SJCRH30 (cell line): Measurements from ENCODE around the gene SLC7A4. TPM values are rescaled to one million over a fixed set of nuclear protein-coding genes. Genes with fewer than 3 reads are reported as not detected.
"Not testable (repeated sequence)": the region's sequence is repeated elsewhere in the genome, so short reads cannot be mapped to it uniquely, and the experiment has no call there.

Experiments
- DNase-seq, 2 experiments: peaks; one replicate each; pipeline ENCODE4 v3.0.0-alpha.2; 2015 to 2020
- H3K27ac ChIP-seq: fragments of 250-450 bp; sonication (Bioruptor Pico); 2 replicates; pipeline ENCODE4 v1.5.1; 2020; ENCODE audit warnings: mild to moderate bottlenecking, moderate library complexity
- H3K27me3 ChIP-seq: fragments of 250-450 bp; sonication (Bioruptor Pico); 2 replicates; pipeline ENCODE4 v1.5.1; 2020; ENCODE audit warnings: mild to moderate bottlenecking, moderate library complexity
- H3K36me3 ChIP-seq: fragments of 250-450 bp; sonication (Bioruptor Pico); 2 replicates; pipeline ENCODE4 v1.5.1; 2020; ENCODE audit warnings: mild to moderate bottlenecking, moderate library complexity
- H3K4me1 ChIP-seq: fragments of 250-450 bp; sonication (Bioruptor Pico); 2 replicates; pipeline ENCODE4 v1.5.1; 2020; ENCODE audit warnings: mild to moderate bottlenecking, moderate library complexity
- H3K4me3 ChIP-seq: fragments of 250-450 bp; sonication (Bioruptor Pico); 2 replicates; pipeline ENCODE4 v1.5.1; 2020; ENCODE audit warnings: mild to moderate bottlenecking, moderate library complexity
- H3K9me3 ChIP-seq: fragments of 250-450 bp; sonication (Bioruptor Pico); replicated peaks from 2 replicates; pipeline ENCODE4 v1.5.1; 2020; ENCODE audit warnings: mild to moderate bottlenecking, moderate library complexity
- total RNA-seq: library from RNA; depleted of rRNA; stranded (reverse); fragments of >200 nt; shearing (Covaris generic); gene quantifications from 2 replicates; pipeline ENCODE4 v1.2.3, GENCODE V29; 2014

The SLC7A4 gene
- total RNA-seq, 1 experiment from 2014 or later = not detected

- no peak overlapping the region for H3K4me3 ChIP-seq
- no peaks in the 10 kb centered on the region for H3K9me3 ChIP-seq
- no peak overlapping the region for H3K27ac ChIP-seq
- no peak for DNase-seq
- no peaks in the 10 kb centered on the region for H3K27me3 ChIP-seq
- H3K4me1 ChIP-seq = peaks cover 6% of the 10 kb centered on the region
- no peaks in the 10 kb centered on the region for H3K36me3 ChIP-seq
Observed at GRCh38 chr22:21022507-21022906, 9.9 kb downstream of the SLC7A4 start.

DNA sequence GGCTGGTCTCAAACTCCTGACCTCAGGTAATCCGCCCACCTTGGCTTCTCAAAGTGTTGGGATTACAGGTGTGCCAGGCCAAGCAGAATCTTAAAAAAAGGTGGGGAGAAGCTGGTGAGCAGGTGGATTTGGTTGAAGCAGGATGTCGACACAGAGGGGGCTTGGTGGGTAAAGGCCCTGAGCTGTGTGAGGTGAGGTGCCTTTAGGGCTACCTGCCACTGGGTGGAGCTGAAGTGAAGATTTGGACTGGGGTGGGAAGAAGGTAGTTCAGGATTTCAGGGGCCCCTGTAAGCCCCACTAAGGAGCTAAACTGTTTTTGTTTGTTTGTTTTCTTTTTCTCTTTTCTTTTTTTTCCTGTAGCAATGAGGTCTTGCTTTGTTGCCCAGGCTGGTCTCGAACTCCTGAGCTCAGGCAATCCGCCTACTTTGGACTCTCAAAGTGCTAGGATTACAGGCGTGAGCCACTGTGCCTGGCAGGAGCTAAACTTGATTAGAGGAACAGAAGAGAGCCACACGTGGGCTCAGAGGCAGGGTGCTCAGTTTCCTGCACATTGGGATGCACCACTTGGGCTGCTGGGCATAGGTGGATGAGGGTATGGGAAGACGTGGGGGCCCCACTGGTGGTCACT, 11.4 kb downstream of the SLC7A4 start:
- Histone ChIP-seq H3K9me3 (no peaks in the 10 kb centered on the region), H3K4me1 (peaks cover 8% of the 10 kb centered on the region; the same call in 1 of the 2 replicates), H3K27me3 (no peaks in the 10 kb centered on the region), H3K36me3 (no peaks in the 10 kb centered on the region), H3K4me3 (no peak overlapping the region), H3K27ac (no peak overlapping the region)
- DNase-seq = peak in 1 of 2 experiments; percentile 55

DNA sequence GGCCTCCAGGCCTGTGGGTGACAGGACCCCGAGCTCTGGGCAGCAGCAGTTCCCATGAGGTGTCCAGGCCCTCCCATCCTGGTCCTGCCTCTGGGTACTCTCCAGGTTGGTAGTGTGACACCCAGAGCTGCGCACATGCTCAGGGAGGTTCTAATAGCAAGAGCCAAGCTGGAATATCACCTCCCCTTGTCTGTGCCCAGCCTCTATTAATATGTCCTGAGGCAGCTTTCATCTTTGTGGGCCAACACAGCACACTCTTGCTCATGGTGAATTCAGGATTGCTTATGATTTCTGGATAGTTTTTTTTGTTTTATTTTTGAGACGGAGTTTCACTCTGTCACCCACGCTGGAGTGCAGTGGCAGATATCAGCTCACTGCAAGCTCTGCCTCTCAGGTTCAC, 14.0 kb downstream of the SLC7A4 start:
- no peak overlapping the region for H3K27ac ChIP-seq

GRCh38 chr22:21016644-21017420, 15.5 kb downstream of the SLC7A4 start:
- Histone ChIP-seq H3K4me3 (no peak overlapping the region), H3K36me3 (no peaks in the 10 kb centered on the region), H3K4me1 (peaks cover 17% of the 10 kb centered on the region; the same call in 1 of the 2 replicates), H3K27me3 (no peaks in the 10 kb centered on the region), H3K27ac (no peak overlapping the region), H3K9me3 (no peaks in the 10 kb centered on the region)
- no peak for DNase-seq

More for the DNA sequence above, 14.0 kb downstream of the SLC7A4 start:
- Histone ChIP-seq H3K9me3 (no peaks in the 10 kb centered on the region), H3K27me3 (no peaks in the 10 kb centered on the region), H3K36me3 (no peaks in the 10 kb centered on the region), H3K4me3 (no peak overlapping the region), H3K4me1 (peaks cover 11% of the 10 kb centered on the region; the same call in 1 of the 2 replicates)
- no peak for DNase-seq

DNA sequence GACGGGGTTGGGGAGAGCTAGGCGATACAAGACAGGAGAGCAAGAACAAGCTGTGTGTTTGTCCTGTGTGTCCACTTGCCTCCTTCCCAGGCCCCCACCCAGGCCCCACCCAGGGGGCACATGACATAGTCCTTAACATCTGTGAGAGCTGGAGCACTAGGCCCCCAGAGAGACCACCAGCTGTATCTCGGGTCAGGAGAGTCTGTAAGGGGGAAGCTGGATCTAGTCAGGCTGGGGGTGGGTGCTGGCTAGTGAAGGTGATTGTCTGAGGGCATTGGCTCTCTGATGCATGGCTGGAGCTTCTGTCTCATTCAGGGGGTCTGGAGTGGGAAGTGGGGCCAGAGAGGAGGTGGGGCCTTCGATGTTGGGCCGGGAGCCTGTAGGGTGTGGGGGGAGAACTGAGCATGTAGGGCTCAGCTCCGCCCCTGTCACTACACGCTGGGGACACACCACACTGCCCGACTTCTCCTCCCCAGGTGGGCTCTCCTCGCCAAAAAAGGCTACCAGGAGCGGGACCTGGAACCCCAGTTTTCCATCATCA, 16.8 kb downstream of the SLC7A4 start:
- no peaks in the 10 kb centered on the region for H3K9me3 ChIP-seq
- H3K36me3 ChIP-seq = no peaks in the 10 kb centered on the region
- peaks cover 17% of the 10 kb centered on the region; the same call in 1 of the 2 replicates for H3K4me1 ChIP-seq
- DNase-seq = peak in 1 of 2 experiments; percentile 58
- H3K4me3 ChIP-seq = peak overlapping the region; percentile 76
- H3K27ac ChIP-seq = peak overlapping the region; percentile 95
- no peaks in the 10 kb centered on the region for H3K27me3 ChIP-seq

DNA sequence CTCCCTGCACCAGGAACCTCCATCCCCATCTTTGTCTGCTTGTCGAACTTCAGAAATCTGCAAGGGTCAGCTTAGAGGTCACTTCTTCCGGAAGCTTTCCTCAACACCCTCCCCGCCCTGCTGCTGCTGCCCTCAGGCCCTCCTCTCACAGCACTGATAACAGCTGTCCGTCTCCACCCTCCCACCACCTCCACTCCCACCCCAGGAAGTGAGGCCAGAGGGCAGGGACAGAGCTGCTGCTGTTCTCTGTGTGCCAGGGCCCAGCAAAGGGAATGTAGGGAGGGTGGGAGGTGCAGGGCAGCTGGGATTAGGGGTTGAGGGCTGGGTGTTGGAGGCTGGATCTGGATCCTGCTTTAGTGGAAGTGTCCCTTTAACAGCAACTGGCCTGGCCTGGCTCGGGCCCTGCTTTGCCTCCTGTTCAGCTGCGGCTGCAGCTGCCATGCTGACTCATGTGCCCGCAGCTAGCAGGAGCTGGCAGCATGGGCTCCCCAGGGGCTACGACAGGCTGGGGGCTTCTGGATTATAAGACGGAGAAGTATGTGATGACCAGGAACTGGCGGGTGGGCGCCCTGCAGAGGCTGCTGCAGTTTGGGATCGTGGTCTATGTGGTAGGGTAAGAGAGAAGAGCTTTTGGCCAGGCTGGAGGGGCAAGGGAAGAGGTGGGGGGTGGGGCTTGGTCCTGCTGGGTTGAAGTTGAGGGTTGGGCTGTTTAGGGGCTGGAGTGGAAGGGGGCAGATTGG, 17.5 kb downstream of the SLC7A4 start, which contains the start of gene P2RX6:
Gene P2RX6 (plus strand): TSS at position 440 of the 740 bp plus-strand sequence. CDS start 10 bp downstream, at position 450.
- Histone ChIP-seq H3K27me3 (no peaks in the 10 kb centered on the region), H3K4me1 (peaks cover 17% of the 10 kb centered on the region; the same call in 1 of the 2 replicates), H3K36me3 (0 out of 2 replicates have a peak, but pooled peaks cover 2% of the 10 kb centered on the region), H3K9me3 (no peaks in the 10 kb centered on the region), H3K4me3 (peak within 1 kb of the TSS; percentile 76), H3K27ac (peak within 1 kb of the TSS; percentile 95)
- DNase-seq = peak; percentile 97 to 98

GRCh38 chr22:21014202-21014725, 18.1 kb downstream of the SLC7A4 start:
- Histone ChIP-seq H3K27me3 (no peaks in the 10 kb centered on the region), H3K27ac (peak overlapping the region; percentile 95), H3K4me3 (peak overlapping the region; percentile 76), H3K4me1 (peaks cover 17% of the 10 kb centered on the region; the same call in 1 of the 2 replicates), H3K9me3 (no peaks in the 10 kb centered on the region), H3K36me3 (0 out of 2 replicates have a peak, but pooled peaks cover 3% of the 10 kb centered on the region)
- peak; percentile 98 for DNase-seq

- H3K9me3 ChIP-seq = no peaks in the 10 kb centered on the region
- peak overlapping the region; percentile 95 for H3K27ac ChIP-seq
- H3K4me1 ChIP-seq = peaks cover 17% of the 10 kb centered on the region; the same call in 1 of the 2 replicates
- H3K27me3 ChIP-seq = no peaks in the 10 kb centered on the region
- DNase-seq = no peak
- peaks cover 4% of the 10 kb centered on the region; the same call in 1 of the 2 replicates for H3K36me3 ChIP-seq
- peak overlapping the region; percentile 76 for H3K4me3 ChIP-seq
Observed at GRCh38 chr22:21013657-21014201, 18.6 kb downstream of the SLC7A4 start.

DNA sequence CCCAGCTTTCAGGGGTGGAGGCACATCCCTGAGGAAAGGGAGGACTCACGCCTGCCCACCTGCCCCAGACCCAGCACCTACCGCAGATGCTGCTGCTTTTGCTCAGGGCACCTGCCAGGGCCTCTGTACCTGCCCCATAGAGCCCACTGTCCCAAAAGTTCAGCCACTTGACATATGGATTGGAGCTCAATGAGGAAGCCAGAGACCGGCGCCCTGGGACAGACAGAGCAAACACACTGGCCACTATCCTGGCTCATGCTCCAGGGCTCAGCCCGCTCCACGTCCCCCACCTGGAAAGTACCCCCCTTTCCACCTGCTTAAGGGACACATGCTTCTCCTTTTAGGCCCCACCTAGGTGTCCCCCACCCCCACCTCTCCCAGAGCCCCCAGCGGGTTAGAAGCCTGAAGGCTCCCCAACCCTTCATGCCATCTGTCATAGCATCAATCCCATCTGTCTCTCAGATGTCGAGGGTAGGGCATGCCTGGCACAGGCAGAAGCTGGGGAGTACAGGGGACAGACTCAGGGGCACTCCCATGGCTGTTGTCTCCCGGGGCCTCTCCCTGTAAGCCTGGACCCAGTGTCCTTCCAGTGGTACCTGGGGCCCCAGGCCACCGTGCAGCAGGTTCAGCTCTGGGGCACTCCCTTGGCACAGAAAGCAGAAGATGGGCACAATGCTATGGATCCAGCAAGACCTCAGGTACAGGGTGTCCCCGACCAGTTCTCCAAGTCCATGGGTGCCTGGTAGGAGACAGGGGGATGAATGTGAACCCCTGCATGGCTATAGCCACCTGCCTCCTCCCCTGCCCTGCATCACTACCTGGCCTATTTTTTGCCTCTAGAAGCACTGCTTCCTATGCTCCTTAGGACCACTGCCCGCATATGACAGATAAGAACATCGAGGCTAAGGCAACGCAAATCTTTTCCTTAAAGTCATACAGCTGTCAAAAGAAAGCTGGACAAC, 19.6 kb downstream of the SLC7A4 start:
- peak overlapping the region; percentile 95; the same call in 1 of the 2 replicates for H3K27ac ChIP-seq
- H3K36me3 ChIP-seq = peaks cover 10% of the 10 kb centered on the region; the same call in 1 of the 2 replicates
- H3K27me3 ChIP-seq = no peaks in the 10 kb centered on the region
- H3K9me3 ChIP-seq = no peaks in the 10 kb centered on the region
- peak overlapping the region; percentile 76 for H3K4me3 ChIP-seq
- H3K4me1 ChIP-seq = peaks cover 17% of the 10 kb centered on the region; the same call in 1 of the 2 replicates
- no peak for DNase-seq

DNA sequence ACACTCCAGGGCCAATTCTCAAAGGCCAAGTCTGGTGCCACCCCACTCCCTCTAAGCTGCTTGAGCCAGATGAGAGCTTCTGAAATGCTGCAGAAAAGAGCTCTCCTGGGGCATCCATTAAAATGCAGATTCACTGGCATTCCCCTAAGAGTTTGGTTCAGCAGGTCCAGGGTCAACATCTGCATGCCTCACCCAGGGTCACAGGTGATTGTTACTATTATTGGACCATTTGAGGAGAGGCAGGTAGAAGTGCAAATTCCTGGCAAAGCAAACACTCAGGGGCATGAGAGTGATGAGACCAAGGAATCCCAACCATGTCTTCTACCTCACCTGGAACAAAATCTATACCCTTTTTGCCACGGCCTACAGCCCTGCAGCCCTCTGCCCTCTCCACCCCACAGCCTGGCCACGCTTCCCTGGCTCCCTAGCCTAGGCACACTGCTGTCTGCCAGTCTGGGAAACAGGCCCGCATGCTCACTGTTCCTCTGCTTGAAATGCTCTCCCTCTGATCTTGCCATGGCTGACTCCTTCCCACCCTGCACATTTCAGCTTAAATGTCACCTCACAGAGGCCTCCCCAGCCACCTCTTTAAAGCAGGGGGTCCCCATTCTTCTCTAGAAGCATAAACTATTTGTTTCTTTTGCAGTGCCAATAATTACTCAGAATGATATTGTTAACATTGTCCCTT, 21.8 kb downstream of the SLC7A4 start:
- no peaks in the 10 kb centered on the region for H3K9me3 ChIP-seq
- H3K27me3 ChIP-seq = no peaks in the 10 kb centered on the region
- no peak for DNase-seq
- no peak overlapping the region for H3K27ac ChIP-seq
- peaks cover 9% of the 10 kb centered on the region; the same call in 1 of the 2 replicates for H3K4me1 ChIP-seq
- peaks cover 22% of the 10 kb centered on the region for H3K36me3 ChIP-seq
- H3K4me3 ChIP-seq = no peak overlapping the region

DNA sequence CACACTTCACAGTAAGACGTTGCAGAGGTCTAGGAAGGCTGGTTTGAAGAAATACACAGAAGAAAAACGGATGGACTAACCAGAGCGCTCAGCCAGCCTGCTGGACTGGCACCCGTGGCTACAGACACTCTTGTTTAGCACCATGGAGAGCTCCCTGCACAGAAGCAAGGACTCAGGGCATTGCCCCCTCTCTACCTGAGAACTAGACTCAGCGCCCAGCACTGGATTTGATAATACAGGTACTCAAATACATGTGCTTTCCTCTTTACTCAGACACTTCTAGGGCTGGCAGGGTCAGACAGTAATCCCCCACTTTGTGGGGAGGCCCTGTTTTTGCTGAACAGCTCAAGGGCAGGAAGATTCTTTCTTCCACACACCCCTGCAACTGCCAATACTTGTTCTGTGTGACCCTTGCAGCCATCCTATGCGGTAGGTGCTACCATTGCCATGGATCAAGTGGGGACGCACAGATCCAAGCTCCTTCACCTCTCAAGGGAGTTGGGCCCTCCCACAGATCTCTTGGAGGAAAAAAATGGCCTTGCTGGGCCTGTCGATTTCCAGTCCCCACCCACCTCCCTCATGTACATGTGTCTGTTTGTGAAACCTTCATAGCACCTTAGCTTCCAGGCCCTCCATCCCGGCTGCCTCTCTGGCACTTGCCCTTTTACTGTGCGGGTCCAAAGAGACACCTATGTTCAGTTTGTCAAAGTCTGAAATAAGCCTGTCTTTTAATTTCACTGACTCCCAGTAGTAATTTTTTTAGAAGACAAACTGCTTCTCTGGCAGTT, 22.5 kb downstream of the SLC7A4 start:
- DNase-seq = peak; percentile 47 to 64

DNA sequence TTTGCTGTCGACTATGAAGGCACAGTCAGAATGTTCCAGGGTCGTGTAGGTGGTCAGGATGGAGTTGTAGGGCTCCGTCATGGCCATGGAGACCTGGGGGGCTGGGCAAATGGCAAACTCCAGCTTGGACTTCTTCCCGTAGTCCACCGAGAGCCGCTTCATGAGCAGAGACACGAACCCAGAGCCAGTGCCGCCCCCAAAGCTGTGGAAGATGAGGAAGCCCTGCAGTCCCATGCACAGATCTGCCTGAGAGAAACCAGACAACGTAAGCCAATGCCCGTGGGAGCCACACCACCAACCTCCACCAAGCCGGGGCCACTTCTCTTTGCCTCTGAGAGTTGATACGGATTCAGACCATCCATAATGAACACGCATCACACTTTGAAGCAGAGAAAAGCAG, 23.2 kb downstream of the SLC7A4 start:
- H3K4me1 ChIP-seq, H3K4me3 ChIP-seq, DNase-seq, H3K27ac ChIP-seq, H3K9me3 ChIP-seq, H3K27me3 ChIP-seq: not testable (repeated sequence)
- peaks cover 25% of the 10 kb centered on the region for H3K36me3 ChIP-seq

More for the DNA sequence above, 22.5 kb downstream of the SLC7A4 start:
- peaks cover 9% of the 10 kb centered on the region; the same call in 1 of the 2 replicates for H3K4me1 ChIP-seq
- H3K36me3 ChIP-seq = peaks cover 25% of the 10 kb centered on the region
- no peaks in the 10 kb centered on the region for H3K9me3 ChIP-seq
- no peaks in the 10 kb centered on the region for H3K27me3 ChIP-seq
- H3K27ac ChIP-seq = no peak overlapping the region
- no peak overlapping the region for H3K4me3 ChIP-seq
